Lower lobe of right lung (tissue), 2 donors: ENCODE results near the gene KLF9. TPM values are rescaled to one million over a fixed set of nuclear protein-coding genes. Genes with fewer than 3 reads are reported as not detected.

Experiments used
- ATAC-seq, 2 donors: fragments of 200-7000 bp; cut with Tn5 transposase; one replicate each; pipeline ENCODE4 v1.9.1; 2020 to 2022; ENCODE audit warnings: mild to moderate bottlenecking in 2 of 2, moderate library complexity in 2 of 2
- DNase-seq: peaks from one replicate; pipeline ENCODE4 v3.0.0-alpha.2; 2020
- H3K27ac ChIP-seq: fragments of 200-600 bp; one replicate; pipeline ENCODE4 v1.8.0; 2022
- H3K27me3 ChIP-seq: fragments of 200-600 bp; one replicate; pipeline ENCODE4 v1.8.0; 2022; ENCODE audit warnings: low read depth
- H3K36me3 ChIP-seq: fragments of 200-600 bp; one replicate; pipeline ENCODE4 v1.8.0; 2022; ENCODE audit warnings: mild to moderate bottlenecking
- H3K4me1 ChIP-seq: fragments of 200-600 bp; one replicate; pipeline ENCODE4 v1.8.0; 2022
- H3K4me3 ChIP-seq: fragments of 200-600 bp; one replicate; pipeline ENCODE4 v1.8.0; 2022; ENCODE audit warnings: mild to moderate bottlenecking
- H3K9me3 ChIP-seq: fragments of 200-600 bp; one replicate; pipeline ENCODE4 v1.8.0; 2022
- intact Hi-C: fragments of 100-400 bp; cut with DNase I; formaldehyde crosslinking; loops from one replicate; pipeline ENCODE4 v1.11.0; 2022
- total RNA-seq: library from RNA; stranded (reverse); fragmentation: NEBNext Ultra II Directional; extraction: Animal tissue kit (Norgen Biotek cat#: 25700); gene quantifications from one replicate; pipeline ENCODE4 v1.2.1, GENCODE V29; 2021
- TF ChIP-seq, protein P1 (sequence below): fragments of 200-600 bp; IDR thresholded peaks from one replicate; pipeline ENCODE4 v1.8.0; 2022; ENCODE audit warnings: antibody characterized with exemption, mild to moderate bottlenecking
- donor health status: DM: no; HTN: yes; CAD: no; lungs with severe emphysema.

KLF9 gene
- total RNA-seq, 1 donor from 2014 or later, result 76.9 TPM

DNA sequence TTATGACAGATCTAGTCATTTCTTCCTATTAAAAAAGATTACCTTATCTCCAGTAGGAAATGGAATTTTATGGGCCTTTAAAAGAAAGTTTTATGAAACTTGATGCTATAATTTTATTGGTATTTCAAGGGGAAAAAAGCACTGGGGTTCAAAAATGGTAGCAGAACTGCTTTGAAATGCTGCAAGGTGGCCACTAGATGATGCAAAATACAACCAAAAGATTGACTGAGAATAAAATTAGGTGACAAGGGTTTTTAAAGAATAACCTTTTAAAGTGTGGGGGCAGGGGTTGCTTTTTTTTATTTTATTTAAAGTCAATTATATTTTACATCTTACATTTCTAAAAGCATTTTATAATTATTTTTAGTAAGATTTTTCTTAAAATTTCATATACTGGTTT lies 61.7 kb downstream of the KLF9 start:
- Histone ChIP-seq H3K27me3 (no peaks in the 10 kb centered on the region), H3K4me1 (no peaks in the 10 kb centered on the region), H3K36me3 (peaks cover 51% of the 10 kb centered on the region), H3K27ac (no peak overlapping the region), H3K4me3 (no peak overlapping the region), H3K9me3 (no peaks in the 10 kb centered on the region)
- no peak for ATAC-seq
- TF ChIP-seq, protein P1, sequence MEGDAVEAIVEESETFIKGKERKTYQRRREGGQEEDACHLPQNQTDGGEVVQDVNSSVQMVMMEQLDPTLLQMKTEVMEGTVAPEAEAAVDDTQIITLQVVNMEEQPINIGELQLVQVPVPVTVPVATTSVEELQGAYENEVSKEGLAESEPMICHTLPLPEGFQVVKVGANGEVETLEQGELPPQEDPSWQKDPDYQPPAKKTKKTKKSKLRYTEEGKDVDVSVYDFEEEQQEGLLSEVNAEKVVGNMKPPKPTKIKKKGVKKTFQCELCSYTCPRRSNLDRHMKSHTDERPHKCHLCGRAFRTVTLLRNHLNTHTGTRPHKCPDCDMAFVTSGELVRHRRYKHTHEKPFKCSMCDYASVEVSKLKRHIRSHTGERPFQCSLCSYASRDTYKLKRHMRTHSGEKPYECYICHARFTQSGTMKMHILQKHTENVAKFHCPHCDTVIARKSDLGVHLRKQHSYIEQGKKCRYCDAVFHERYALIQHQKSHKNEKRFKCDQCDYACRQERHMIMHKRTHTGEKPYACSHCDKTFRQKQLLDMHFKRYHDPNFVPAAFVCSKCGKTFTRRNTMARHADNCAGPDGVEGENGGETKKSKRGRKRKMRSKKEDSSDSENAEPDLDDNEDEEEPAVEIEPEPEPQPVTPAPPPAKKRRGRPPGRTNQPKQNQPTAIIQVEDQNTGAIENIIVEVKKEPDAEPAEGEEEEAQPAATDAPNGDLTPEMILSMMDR, result peak; percentile 60
- intact Hi-C loops, result loop anchor here (10.0 kb wide), 2 partner anchors 52 to 132 kb away; no protein-coding TSS in a partner anchor
- no peak for DNase-seq

DNA sequence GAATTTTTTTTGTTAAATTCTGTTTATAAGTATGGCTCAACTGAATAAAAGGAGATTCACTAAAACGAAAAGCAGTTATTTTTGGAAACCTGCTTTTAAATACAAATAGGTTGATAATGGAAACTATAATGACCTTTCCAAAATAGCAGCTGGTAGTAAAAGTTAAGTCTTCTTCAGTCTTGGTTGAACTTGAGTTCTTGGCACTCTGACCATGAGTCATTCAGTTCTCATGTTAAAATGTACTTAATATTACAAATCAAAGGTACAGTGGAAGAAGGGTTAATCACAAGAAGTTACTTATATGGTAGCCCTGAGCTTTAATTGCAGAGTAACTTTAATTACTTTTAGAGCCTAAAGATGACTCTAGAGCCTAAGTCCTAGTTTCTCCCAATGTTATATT lies 62.1 kb downstream of the KLF9 start:
- Histone ChIP-seq H3K9me3 (no peaks in the 10 kb centered on the region), H3K4me3 (no peak overlapping the region), H3K4me1 (no peaks in the 10 kb centered on the region), H3K27me3 (no peaks in the 10 kb centered on the region), H3K36me3 (peaks cover 56% of the 10 kb centered on the region), H3K27ac (no peak overlapping the region)
- TF ChIP-seq, protein P1, result no peak
- no peak for ATAC-seq
- intact Hi-C loops, result loop anchor here (10.0 kb wide), 2 partner anchors 52 to 132 kb away; no protein-coding TSS in a partner anchor
- DNase-seq, result no peak

GRCh38 chr9:70347046-70347445 lies 67.4 kb downstream of the KLF9 start:
- intact Hi-C loops, result loop anchor here (10.0 kb wide), 1 partner anchor 258 kb away; no protein-coding TSS in a partner anchor
- TF ChIP-seq, protein P1, result no peak
- Histone ChIP-seq H3K4me1 (no peaks in the 10 kb centered on the region), H3K27me3 (no peaks in the 10 kb centered on the region), H3K36me3 (peaks cover 55% of the 10 kb centered on the region), H3K9me3 (no peaks in the 10 kb centered on the region), H3K4me3 (no peak overlapping the region), H3K27ac (no peak overlapping the region)
- no peak for DNase-seq
- no peak for ATAC-seq

DNA sequence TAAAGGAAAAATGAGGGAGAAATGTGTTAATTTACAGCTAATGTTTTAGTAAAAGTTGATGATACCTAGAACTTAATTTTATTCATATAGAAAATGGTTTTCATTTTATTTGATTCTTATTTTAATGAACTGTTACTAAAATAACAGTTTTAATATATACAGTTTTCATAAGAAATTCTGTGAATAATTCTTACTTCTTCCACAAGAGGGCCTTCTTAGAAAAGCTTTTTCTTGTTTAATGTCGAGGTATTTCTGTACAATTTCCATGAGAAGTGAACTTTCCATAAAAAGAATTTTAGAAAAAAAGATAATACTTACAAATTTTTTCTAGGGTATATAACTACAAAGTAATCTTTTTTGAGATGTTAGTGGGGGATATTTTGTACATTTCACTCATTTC lies 73.9 kb downstream of the KLF9 start:
- TF ChIP-seq, protein P1, result peak; percentile 51
- no peak for ATAC-seq
- Histone ChIP-seq H3K4me3 (no peak overlapping the region), H3K27me3 (no peaks in the 10 kb centered on the region), H3K36me3 (peaks cover 5% of the 10 kb centered on the region), H3K9me3 (no peaks in the 10 kb centered on the region), H3K4me1 (no peaks in the 10 kb centered on the region), H3K27ac (no peak overlapping the region)
- DNase-seq, result no peak
- intact Hi-C loops, result loop anchor here (10.0 kb wide), 1 partner anchor 264 kb away; no protein-coding TSS in a partner anchor

Other genes with a start within 250 kb of the KLF9 start
- gene SMC5, start 155.7 kb downstream of the KLF9 start, total RNA-seq, result 30.3 TPM